ENCODE data around the gene ING5. TPM values are rescaled to one million over a fixed set of nuclear protein-coding genes. Genes with fewer than 3 reads are reported as not detected.

ING5 gene
- total RNA-seq, 1 donor from 2014 or later = 25.6 TPM

DNA sequence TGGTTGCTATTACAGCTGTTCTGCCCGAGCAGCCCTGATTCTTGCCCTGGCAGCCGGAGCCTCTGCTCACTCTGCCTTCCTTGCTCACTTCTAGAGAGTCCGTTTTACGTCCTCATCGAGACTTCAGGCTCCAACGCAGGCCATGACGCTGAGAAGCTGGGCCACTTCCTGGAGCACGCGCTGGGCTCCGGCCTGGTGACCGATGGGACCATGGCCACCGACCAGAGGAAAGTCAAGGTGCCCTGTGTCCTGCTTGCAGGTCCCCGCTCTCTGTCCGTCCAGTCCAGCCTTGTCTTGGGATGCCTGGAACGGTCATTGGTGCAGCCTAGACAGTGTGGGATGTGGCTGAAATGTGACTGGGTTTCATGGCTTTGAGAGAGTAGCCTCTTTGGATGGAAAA is 49.3 kb downstream of the ING5 start:
- no peak for TF ChIP-seq CTCF (IDR thresholded peaks at IDR 0.05; ENCODE audit: insufficient read depth, low read length, poor library complexity, severe bottlenecking)
- Histone ChIP-seq H3K27me3 (ENCODE audit: control insufficient read depth, insufficient read depth, low read length) (no peaks in the 10 kb centered on the region), H3K36me3 (ENCODE audit: control insufficient read depth, insufficient read depth, low read length) (peaks cover 1% of the 10 kb centered on the region), H3K4me3 (ENCODE audit: low read depth, low read length) (no peak overlapping the region)
- no peak for DNase-seq (ENCODE audit: low read depth)

GRCh38 chr2:241751776-241752175 is 49.9 kb downstream of the ING5 start:
- Histone ChIP-seq H3K4me3 (ENCODE audit: low read depth, low read length) (no peak overlapping the region), H3K27me3 (ENCODE audit: control insufficient read depth, insufficient read depth, low read length) (no peaks in the 10 kb centered on the region), H3K36me3 (ENCODE audit: control insufficient read depth, insufficient read depth, low read length) (peaks cover 1% of the 10 kb centered on the region)
- TF ChIP-seq CTCF (IDR thresholded peaks at IDR 0.05; ENCODE audit: insufficient read depth, low read length, poor library complexity, severe bottlenecking) = no peak
- DNase-seq (ENCODE audit: low read depth) = no peak

DNA sequence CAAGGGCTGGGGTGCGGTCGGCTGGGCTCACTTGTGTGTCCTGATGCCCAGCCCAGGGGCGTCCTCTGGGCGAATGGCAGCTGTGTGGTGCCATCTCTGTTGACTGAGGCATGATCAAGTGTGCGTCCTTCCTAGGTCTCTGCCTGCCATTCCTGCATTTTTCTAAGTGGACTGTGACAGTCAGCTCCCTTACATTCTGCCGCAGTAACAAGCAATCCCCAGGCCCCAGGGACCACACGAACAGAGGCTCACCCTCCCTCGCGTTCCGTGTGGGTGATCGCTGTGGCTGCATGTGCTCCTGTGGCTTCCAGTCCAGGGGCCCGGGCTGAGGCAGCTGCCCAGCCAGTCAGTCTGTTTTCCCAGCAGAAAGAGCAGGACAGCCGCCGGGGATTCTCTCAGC is 50.4 kb downstream of the ING5 start:
- peaks cover 1% of the 10 kb centered on the region for H3K36me3 ChIP-seq (ENCODE audit: control insufficient read depth, insufficient read depth, low read length)
- no peaks in the 10 kb centered on the region for H3K27me3 ChIP-seq (ENCODE audit: control insufficient read depth, insufficient read depth, low read length)
- no peak overlapping the region for H3K4me3 ChIP-seq (ENCODE audit: low read depth, low read length)
- no peak for TF ChIP-seq CTCF (IDR thresholded peaks at IDR 0.05; ENCODE audit: insufficient read depth, low read length, poor library complexity, severe bottlenecking)
- no peak for DNase-seq (ENCODE audit: low read depth)

DNA sequence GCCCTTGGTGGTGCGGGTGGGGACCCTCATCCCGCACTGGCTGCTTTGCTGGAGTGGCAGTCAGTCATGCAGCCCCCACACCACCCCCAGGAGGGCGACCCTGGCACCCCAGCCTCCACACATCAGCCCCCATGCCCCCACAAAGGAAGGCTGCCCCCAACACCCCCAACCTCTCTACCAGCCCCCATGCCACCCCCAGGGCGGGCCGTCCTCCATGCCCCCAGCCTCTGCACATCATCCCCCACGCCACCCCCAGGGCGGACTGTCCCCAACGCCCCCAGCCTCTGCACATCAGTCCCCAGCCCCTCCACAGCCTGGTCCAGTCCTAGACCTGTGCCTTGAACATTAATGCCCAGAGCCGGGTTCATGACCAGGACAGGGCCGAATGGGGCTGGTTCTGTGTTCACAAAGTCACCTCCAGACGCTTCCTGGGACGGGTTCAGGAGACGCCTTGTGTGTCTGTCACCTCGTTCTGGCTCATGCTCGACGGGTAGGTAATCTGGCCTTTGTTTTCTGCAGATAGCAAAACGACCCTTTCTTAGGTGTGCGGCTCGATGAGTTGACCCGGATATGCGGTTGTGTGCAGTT is 50.9 kb downstream of the ING5 start:
- Histone ChIP-seq H3K4me3 (ENCODE audit: low read depth, low read length) (no peak overlapping the region), H3K36me3 (ENCODE audit: control insufficient read depth, insufficient read depth, low read length) (peaks cover 1% of the 10 kb centered on the region), H3K27me3 (ENCODE audit: control insufficient read depth, insufficient read depth, low read length) (no peaks in the 10 kb centered on the region)
- no peak for TF ChIP-seq CTCF (IDR thresholded peaks at IDR 0.05; ENCODE audit: insufficient read depth, low read length, poor library complexity, severe bottlenecking)
- no peak for DNase-seq (ENCODE audit: low read depth)

DNA sequence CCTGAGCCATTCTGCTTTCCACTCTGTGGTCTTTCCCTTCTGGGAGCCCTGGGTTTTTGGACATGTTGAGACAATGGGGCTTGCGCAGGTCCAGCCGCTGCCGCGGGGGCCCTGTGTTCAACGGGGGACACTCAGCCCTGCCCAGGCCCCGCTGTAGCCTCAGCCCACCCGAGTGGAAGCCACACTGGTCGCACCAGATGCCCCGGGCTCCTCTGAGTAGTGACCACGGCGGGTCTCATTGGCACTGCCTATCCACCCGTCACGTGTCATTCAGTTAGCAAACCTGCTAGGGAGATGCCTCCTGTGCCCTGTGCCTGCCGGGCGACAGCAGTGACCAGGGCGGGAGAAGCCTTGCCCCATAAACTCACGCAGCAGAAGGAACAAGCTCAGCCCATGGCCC is 51.7 kb downstream of the ING5 start:
- Histone ChIP-seq H3K4me3 (ENCODE audit: low read depth, low read length) (no peak overlapping the region), H3K36me3 (ENCODE audit: control insufficient read depth, insufficient read depth, low read length) (peaks cover 1% of the 10 kb centered on the region), H3K27me3 (ENCODE audit: control insufficient read depth, insufficient read depth, low read length) (no peaks in the 10 kb centered on the region)
- TF ChIP-seq CTCF (IDR thresholded peaks at IDR 0.05; ENCODE audit: insufficient read depth, low read length, poor library complexity, severe bottlenecking) = no peak
- no peak for DNase-seq (ENCODE audit: low read depth)

- peaks cover 1% of the 10 kb centered on the region for H3K36me3 ChIP-seq (ENCODE audit: control insufficient read depth, insufficient read depth, low read length)
- H3K27me3 ChIP-seq (ENCODE audit: control insufficient read depth, insufficient read depth, low read length) = no peaks in the 10 kb centered on the region
- H3K4me3 ChIP-seq (ENCODE audit: low read depth, low read length) = no peak overlapping the region
- TF ChIP-seq CTCF (IDR thresholded peaks at IDR 0.05; ENCODE audit: insufficient read depth, low read length, poor library complexity, severe bottlenecking) = no peak
- no peak for DNase-seq (ENCODE audit: low read depth)
Measured at GRCh38 chr2:241754042-241754441, 52.2 kb downstream of the ING5 start.
